ENCODE data around the gene PSMB7.

Gene PSMB7

DNA sequence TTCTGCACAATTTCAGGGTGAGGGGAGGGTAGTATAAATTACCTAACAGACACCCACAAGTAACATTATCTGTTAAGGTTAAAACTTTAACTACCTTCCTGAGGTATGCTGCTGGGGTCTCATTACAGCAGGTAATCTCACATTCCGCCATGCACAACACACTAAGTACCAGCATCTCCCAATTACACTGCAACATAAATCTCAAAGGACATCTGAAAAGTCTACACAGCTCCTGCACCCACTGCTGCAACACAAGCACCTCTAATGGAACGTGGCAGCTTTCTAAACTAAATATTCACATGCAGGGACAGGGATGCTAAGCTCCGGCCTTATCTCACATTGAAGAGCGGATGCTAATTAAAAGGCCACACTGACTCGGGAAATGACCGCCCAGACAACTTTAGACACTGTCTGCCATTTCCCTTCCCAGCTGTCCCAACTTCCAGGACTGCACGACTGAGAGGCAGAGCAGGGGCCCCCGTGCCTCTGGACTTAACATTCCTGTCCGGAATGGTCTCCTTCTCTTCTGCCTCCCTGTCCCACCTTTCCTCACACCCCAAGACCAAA lies 45.9 kb downstream of the PSMB7 start:
- no peak overlapping the region for H3K27ac ChIP-seq (ENCODE audit: low read depth, low read length, poor library complexity, severe bottlenecking)
- no peak overlapping the region for H3K4me2 ChIP-seq (ENCODE audit: low read length)
- no peak overlapping the region for H3K9ac ChIP-seq (ENCODE audit: low read length)
- no peaks in the 10 kb centered on the region for H4K20me1 ChIP-seq (ENCODE audit: insufficient read depth, low read length)
- no peaks in the 10 kb centered on the region for H3K4me1 ChIP-seq (ENCODE audit: insufficient read depth, low read length, severe bottlenecking)
- no peak overlapping the region for H3K4me3 ChIP-seq (ENCODE audit: low read depth, low read length, poor library complexity, severe bottlenecking)
- no peaks in the 10 kb centered on the region for H3K9me2 ChIP-seq (ENCODE audit: low read depth, low read length)
- H3K79me2 ChIP-seq (ENCODE audit: insufficient read depth, low read length): peaks cover 34% of the 10 kb centered on the region
- no peak for TF ChIP-seq EZH2 (IDR thresholded peaks at IDR 0.05; ENCODE audit: borderline replicate concordance, low read length)
- TF ChIP-seq, protein P1, sequence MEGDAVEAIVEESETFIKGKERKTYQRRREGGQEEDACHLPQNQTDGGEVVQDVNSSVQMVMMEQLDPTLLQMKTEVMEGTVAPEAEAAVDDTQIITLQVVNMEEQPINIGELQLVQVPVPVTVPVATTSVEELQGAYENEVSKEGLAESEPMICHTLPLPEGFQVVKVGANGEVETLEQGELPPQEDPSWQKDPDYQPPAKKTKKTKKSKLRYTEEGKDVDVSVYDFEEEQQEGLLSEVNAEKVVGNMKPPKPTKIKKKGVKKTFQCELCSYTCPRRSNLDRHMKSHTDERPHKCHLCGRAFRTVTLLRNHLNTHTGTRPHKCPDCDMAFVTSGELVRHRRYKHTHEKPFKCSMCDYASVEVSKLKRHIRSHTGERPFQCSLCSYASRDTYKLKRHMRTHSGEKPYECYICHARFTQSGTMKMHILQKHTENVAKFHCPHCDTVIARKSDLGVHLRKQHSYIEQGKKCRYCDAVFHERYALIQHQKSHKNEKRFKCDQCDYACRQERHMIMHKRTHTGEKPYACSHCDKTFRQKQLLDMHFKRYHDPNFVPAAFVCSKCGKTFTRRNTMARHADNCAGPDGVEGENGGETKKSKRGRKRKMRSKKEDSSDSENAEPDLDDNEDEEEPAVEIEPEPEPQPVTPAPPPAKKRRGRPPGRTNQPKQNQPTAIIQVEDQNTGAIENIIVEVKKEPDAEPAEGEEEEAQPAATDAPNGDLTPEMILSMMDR (IDR thresholded peaks at IDR 0.05; ENCODE audit: low read length): no peak
- H3K36me3 ChIP-seq (ENCODE audit: insufficient read depth, low read length): peaks cover 28% of the 10 kb centered on the region
- no peak overlapping the region for H2AFZ ChIP-seq (ENCODE audit: low read length)
- H3K9me3 ChIP-seq (ENCODE audit: low read length): peaks cover 6% of the 10 kb centered on the region
- H3F3A ChIP-seq (ENCODE audit: insufficient read depth, low read length): no peaks in the 10 kb centered on the region
- H3K27me3 ChIP-seq (ENCODE audit: insufficient read depth, low read length): no peaks in the 10 kb centered on the region

DNA sequence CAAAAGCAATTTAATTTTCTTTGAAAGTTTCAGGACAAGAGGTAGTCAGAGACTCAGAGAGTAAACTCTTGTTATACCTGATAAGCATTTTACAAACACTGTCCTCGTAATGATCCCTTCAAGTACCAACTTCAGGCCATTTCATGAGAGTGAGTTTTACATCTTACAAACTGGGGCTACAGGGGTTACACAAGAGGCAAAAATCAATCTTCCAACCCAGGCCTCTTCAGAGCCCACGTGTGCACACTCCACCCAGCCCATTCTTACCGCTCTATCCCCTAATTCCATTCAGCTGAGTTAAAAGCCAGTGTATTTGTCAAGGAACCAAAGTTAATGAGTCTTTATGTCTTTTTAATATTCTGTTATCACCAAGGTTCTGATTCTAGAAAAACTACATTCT lies 46.5 kb downstream of the PSMB7 start:
- no peak overlapping the region for H3K4me3 ChIP-seq (ENCODE audit: low read depth, low read length, poor library complexity, severe bottlenecking)
- no peak overlapping the region for H2AFZ ChIP-seq (ENCODE audit: low read length)
- no peaks in the 10 kb centered on the region for H3K9me2 ChIP-seq (ENCODE audit: low read depth, low read length)
- peaks cover 21% of the 10 kb centered on the region for H3K36me3 ChIP-seq (ENCODE audit: insufficient read depth, low read length)
- no peaks in the 10 kb centered on the region for H4K20me1 ChIP-seq (ENCODE audit: insufficient read depth, low read length)
- no peaks in the 10 kb centered on the region for H3K4me1 ChIP-seq (ENCODE audit: insufficient read depth, low read length, severe bottlenecking)
- H3K27me3 ChIP-seq (ENCODE audit: insufficient read depth, low read length): no peaks in the 10 kb centered on the region
- no peak for TF ChIP-seq EZH2 (IDR thresholded peaks at IDR 0.05; ENCODE audit: borderline replicate concordance, low read length)
- TF ChIP-seq, protein P1 (IDR thresholded peaks at IDR 0.05; ENCODE audit: low read length): no peak
- no peak overlapping the region for H3K4me2 ChIP-seq (ENCODE audit: low read length)
- no peak overlapping the region for H3K9ac ChIP-seq (ENCODE audit: low read length)
- H3K27ac ChIP-seq (ENCODE audit: low read depth, low read length, poor library complexity, severe bottlenecking): no peak overlapping the region
- no peaks in the 10 kb centered on the region for H3F3A ChIP-seq (ENCODE audit: insufficient read depth, low read length)
- peaks cover 28% of the 10 kb centered on the region; the same call in 1 of the 2 replicates for H3K79me2 ChIP-seq (ENCODE audit: insufficient read depth, low read length)
- H3K9me3 ChIP-seq (ENCODE audit: low read length): no peaks in the 10 kb centered on the region

DNA sequence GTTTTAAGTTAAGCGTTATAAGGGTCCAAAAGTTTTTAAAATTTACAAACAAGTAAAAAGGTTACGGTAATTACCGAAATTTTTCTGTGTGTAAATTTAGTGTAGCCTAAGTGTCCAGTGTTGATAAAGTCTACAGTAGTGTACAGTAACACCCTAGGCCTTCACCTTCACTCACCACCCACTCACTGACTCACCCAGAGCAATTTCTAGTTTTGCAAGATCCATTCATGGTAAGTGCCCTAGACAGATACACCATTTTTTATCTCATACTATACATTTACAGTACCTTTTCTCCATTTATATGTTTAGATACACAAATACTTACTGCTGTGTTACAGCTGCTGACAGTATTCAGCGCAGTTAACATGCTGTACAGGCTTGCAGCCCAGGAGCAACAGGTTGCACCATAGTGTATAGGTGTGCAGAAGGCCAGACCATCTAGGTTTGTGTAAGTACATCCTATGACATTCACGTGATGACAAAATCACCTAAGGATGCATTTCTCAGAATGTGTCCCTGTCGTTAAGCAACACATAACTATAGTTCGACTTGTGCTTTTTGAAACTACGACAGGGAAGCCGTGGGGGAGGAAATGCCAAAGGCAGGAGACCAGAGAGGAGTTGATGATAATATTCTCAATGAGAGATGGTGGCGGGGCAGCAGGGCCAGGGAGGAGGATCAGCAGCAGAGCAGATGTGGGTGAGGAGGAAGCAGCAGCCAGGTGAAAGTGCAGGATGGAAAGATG lies 48.6 kb downstream of the PSMB7 start:
- no peaks in the 10 kb centered on the region for H3K9me3 ChIP-seq (ENCODE audit: low read length)
- H3K79me2 ChIP-seq (ENCODE audit: insufficient read depth, low read length): peaks cover 28% of the 10 kb centered on the region; the same call in 1 of the 2 replicates
- H3K9ac ChIP-seq (ENCODE audit: low read length): no peak overlapping the region
- no peak overlapping the region for H3K27ac ChIP-seq (ENCODE audit: low read depth, low read length, poor library complexity, severe bottlenecking)
- no peaks in the 10 kb centered on the region for H3K27me3 ChIP-seq (ENCODE audit: insufficient read depth, low read length)
- no peaks in the 10 kb centered on the region for H3F3A ChIP-seq (ENCODE audit: insufficient read depth, low read length)
- H3K4me1 ChIP-seq (ENCODE audit: insufficient read depth, low read length, severe bottlenecking): no peaks in the 10 kb centered on the region
- no peak overlapping the region for H2AFZ ChIP-seq (ENCODE audit: low read length)
- no peak overlapping the region for H3K4me3 ChIP-seq (ENCODE audit: low read depth, low read length, poor library complexity, severe bottlenecking)
- no peak for TF ChIP-seq EZH2 (IDR thresholded peaks at IDR 0.05; ENCODE audit: borderline replicate concordance, low read length)
- TF ChIP-seq, protein P1 (IDR thresholded peaks at IDR 0.05; ENCODE audit: low read length): no peak
- no peaks in the 10 kb centered on the region for H4K20me1 ChIP-seq (ENCODE audit: insufficient read depth, low read length)
- H3K9me2 ChIP-seq (ENCODE audit: low read depth, low read length): no peaks in the 10 kb centered on the region
- H3K4me2 ChIP-seq (ENCODE audit: low read length): no peak overlapping the region
- peaks cover 22% of the 10 kb centered on the region; the same call in 1 of the 2 replicates for H3K36me3 ChIP-seq (ENCODE audit: insufficient read depth, low read length)

All from OCI-LY1 (cell line).